ENCODE data around the gene CCDC149.

DNA sequence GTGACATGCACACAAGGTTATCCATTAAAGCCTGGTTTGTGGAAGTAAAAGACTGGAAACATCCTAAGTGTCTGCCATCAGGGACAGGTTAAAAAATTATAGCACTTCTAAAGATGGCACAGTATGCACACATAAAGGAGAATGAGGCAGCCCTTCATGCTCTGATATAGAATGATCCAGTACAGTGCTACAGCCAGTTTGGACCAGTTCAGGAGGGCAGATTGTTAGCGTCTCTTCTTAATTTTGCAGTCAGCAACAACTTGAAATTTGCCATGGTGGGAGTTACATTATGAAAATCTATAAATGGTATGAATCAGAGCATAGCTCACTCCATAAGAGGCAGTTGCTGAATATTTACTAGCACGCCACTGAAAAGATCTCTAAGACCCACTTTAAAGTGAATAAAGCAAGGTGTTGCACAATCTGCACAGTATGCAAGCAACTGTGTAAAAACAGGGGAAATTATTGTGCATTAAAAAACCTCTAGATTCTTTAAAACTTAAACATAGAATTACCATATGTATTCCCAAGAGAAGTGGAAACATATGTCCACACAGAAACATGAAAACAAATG is 137.7 kb downstream of the CCDC149 start:
- TF ChIP-seq, protein P1, sequence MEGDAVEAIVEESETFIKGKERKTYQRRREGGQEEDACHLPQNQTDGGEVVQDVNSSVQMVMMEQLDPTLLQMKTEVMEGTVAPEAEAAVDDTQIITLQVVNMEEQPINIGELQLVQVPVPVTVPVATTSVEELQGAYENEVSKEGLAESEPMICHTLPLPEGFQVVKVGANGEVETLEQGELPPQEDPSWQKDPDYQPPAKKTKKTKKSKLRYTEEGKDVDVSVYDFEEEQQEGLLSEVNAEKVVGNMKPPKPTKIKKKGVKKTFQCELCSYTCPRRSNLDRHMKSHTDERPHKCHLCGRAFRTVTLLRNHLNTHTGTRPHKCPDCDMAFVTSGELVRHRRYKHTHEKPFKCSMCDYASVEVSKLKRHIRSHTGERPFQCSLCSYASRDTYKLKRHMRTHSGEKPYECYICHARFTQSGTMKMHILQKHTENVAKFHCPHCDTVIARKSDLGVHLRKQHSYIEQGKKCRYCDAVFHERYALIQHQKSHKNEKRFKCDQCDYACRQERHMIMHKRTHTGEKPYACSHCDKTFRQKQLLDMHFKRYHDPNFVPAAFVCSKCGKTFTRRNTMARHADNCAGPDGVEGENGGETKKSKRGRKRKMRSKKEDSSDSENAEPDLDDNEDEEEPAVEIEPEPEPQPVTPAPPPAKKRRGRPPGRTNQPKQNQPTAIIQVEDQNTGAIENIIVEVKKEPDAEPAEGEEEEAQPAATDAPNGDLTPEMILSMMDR (IDR thresholded peaks at IDR 0.05; ENCODE audit: insufficient read depth, low read length, poor library complexity, severe bottlenecking) = no peak
- no peak for TF ChIP-seq EZH2phosphoT487 (conservative IDR thresholded peaks at IDR 0.05; ENCODE audit: low read length)

Data from SU-DHL-6 (cell line).